GM23338 (cell line): Measurements from ENCODE around the gene HACD2.

Source experiments
- CTCF ChIP-seq, 2 experiments: fragments of 200-600 bp in 1 of 2; sonication (generic) in 1 of 2; conservative IDR thresholded peaks; 2 replicates each; pipeline versions ENCODE4 v1.5.1 to v1.6.1; 2016 to 2017; ENCODE audit warnings: antibody characterized with exemption in 2 of 2, low read depth in 2 of 2, mild to moderate bottlenecking in 2 of 2, moderate library complexity in 1 of 2
- EZH2phosphoT487 ChIP-seq: fragments of 200-600 bp; sonication (generic); IDR thresholded peaks from one replicate; pipeline ENCODE4 v1.8.1; 2018; ENCODE audit warnings: antibody characterized with exemption; ENCODE audit not compliant: unreplicated experiment
- JUNB ChIP-seq: IDR thresholded peaks from one replicate; pipeline ENCODE4 v1.6.1; 2016; ENCODE audit warnings: antibody characterized with exemption; ENCODE audit not compliant: unreplicated experiment
- POLR2AphosphoS5 ChIP-seq: IDR thresholded peaks from 2 replicates; pipeline ENCODE4 v1.6.1; 2016; ENCODE audit warnings: antibody characterized with exemption, low read depth
- REST ChIP-seq: IDR thresholded peaks from one replicate; pipeline ENCODE4 v1.6.1; 2018; ENCODE audit warnings: antibody characterized with exemption; ENCODE audit not compliant: unreplicated experiment
- STAT1 ChIP-seq: IDR thresholded peaks from one replicate; pipeline ENCODE4 v1.6.1; 2016; ENCODE audit warnings: antibody characterized with exemption; ENCODE audit not compliant: unreplicated experiment

GRCh38 chr3:123457841-123458240 lies 127.0 kb downstream of the HACD2 start:
- TF ChIP-seq CTCF (conservative IDR thresholded peaks at IDR 0.05; ENCODE audit: low read depth in 2 of 2) (no peak), POLR2AphosphoS5 (no peak), EZH2phosphoT487 (no peak), REST (no peak), JUNB (no peak), STAT1 (no peak)
